HG02798 (cell line): Measurements from ENCODE around the gene PSG6.
"Not testable (repeated sequence)": the region's sequence is repeated elsewhere in the genome, so short reads cannot be mapped to it uniquely, and the experiment has no call there.

Experiments used
- ATAC-seq: cut with Tn5 transposase; IDR thresholded peaks from one replicate; pipeline ENCODE4 v1.9.1; 2021; ENCODE audit warnings: mild to moderate bottlenecking; ENCODE audit not compliant: unreplicated experiment, poor library complexity

The PSG6 gene

DNA sequence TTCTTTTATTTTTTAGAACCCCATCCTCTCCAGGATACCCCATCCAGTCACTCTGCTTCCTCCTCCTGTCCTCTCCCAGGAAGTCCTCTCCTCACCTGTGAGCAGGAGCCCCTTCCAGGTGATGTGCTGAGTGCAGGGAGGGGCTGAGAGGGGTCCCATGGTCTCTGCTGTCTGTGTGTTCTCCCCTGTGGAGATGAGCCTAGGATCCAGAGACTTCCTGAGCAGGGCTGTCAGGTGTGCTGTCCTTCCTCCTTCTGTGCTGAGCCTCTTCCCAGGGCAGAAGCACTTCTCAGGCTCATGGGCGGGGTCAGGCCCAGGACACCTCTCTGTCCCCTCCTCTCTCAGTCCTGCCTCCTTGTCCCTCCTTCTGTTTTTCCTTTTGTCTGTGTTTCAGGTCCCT, at the start of gene PSG6:
PSG6 (minus strand) TSS at position 261 of the 400 bp plus-strand sequence; CDS start at position 159, 102 bp downstream.
- ATAC-seq, result not testable (repeated sequence)

DNA sequence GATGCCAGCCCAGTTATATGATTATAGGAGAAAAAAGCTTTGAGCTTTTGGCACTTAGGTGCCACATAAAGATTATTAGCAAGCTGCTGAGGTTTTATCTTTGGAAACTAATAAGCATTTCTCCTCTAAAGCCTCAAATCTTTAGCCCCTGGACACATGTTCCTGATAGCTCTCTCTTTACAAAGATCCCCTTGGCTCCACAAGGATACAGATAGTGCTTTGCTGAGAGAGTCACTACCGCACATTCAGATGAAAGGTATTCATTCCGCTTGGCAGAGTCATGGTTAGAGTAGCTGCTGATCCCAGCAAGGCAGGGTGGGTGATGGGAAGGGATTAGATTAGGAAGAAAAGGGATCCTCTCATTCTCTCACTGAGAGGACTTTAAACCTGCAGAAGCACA, 47.5 kb upstream of the PSG6 start:
- ATAC-seq, result no peak

DNA sequence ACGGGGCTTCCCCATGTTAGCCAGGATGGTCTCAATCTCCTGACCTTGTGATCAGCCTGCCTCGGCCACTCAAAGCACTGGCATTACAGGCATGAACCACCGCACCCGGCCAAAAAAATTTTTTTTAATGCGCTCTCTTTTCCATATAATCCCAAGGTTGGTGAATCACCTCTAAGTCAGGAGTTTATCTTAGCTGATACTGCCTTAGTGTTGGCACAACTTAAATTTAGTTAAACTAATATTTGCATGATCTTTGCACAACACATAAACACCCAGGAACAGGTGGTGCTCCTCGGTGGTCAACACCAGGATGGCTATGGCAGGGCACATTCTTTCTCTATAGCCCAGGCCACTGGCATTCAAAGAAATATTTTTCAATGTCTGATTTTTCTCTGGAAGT, 43.4 kb upstream of the PSG6 start:
- no peak for ATAC-seq

DNA sequence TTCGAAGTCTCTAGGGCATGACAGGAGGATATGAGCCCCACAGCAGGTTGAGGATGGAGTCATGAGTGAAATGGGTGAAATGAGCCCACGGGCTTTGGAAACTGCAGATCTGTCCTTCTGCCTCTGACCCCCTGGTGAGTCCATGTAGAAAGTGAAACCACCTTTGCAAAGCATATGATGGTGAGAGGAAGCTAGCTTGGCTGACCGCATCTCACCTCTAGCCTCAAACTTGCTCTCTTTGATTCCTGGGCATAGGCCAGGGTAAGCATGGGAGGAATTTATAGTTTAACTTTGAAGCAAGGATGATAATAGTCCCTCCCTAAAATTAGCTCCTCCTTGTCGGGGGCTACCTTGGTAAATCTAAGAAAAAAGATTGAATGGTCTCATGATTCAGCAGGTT, 34.4 kb upstream of the PSG6 start:
- not testable (repeated sequence) for ATAC-seq

DNA sequence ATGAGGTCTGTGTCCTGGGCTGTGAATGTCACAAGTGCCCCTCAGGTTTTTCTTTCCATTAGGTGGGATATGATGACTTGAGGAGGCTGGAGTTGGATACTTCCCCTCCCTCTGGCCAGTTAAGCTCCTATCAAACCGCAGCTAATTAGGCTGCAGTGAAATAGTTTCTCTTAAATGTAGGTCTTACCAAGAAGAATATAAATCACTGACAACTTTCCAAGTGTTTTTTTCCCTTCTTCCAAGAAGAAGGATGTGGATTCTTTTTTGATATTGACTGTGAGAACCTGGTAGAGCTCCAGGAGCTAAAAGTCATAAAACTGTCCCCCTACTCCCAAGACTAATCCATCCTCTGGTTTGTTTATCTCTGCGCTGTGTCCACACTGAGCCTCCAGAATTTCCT, 33.8 kb upstream of the PSG6 start:
- not testable (repeated sequence) for ATAC-seq

DNA sequence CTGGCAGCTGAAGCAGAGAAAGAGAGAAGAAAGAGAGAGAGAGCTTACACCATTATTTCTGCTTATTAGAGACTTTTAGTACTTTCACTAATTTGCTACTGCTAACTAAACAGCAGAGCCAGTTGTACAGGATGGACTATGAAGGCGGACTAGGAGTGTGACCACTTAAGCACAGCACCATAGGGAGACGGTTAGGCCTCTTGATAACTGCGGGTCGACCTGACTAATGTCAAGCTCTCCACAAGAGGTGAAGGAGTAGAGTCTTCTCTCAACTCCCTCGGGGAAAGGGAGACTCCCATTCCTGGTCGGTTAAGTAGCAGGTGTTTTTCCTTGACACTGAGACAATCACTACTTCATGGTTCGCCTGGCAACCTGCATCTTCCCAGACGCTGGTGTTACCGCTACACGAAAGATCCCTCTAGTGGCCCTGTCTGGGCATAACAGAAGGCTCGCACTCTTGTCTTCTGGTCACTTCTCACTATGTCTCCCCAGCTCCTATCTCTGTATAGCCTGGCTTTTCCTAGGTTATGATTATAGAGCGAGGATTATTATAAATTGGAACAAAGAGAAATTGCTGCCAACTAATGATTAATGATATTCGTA, 24.6 kb upstream of the PSG6 start:
- ATAC-seq, result no peak

DNA sequence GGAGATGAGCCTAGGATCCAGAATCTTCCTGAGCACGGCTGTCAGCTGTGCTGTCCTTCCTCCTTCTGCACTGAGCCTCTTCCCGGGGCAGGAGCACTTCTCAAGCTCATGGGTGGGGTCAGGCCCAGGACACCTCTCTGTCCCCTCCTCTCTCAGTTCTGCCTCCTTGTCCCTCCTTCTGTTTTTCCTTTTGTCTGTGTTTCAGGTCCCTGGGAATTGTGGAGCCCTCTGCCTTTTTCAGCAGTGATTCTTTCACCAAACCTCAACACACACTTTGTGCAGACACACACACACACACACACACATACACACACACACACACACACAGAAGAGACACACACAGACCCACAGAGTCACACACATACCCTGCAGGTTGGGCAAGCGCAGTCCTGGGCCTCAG, 19.4 kb upstream of the PSG6 start, which contains the start of gene PSG7:
PSG7 (minus strand) TSS at position 101 of the 400 bp plus-strand sequence. CDS start 131 bp downstream, outside the sequence.
- not testable (repeated sequence) for ATAC-seq

DNA sequence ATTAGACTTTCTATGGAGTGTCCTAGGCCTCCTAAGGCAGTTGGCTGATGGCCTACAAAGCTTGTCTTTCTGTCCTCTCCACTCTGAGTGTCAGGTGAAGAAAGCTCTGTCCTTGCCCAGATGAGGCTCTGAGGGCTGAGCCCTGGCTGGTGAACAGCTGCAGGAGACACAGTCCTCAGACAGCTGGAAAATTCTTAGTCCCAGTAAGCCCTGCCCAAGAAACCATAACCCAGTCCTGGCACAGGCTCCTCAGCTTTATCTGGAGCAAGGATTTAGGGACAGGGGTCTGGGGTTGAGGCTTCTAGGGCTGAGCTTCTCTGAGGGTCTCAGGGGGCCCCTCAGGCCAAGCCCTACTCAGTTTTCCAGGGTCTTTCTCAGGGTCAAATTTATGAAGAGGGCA, 17.0 kb upstream of the PSG6 start:
- ATAC-seq, result not testable (repeated sequence)

DNA sequence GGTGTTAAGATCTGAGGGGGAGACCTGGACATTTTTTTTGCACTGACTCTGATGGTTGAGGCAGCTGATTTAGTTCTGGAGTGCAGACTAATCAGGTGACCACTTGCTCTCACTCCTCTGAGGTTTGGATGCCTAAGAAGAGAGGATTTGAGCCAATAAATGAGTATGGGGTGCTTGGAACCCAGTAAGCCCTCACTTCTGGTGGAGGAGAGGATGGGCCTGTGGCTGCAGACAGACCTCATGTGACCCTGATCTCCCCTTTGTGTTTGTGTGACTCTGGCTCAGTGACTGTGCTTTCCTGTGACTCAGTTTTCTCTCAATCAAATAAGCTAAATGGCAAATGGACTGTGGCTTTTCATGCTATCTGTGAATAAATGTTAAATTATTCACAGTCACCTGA, 16.5 kb upstream of the PSG6 start:
- ATAC-seq, result not testable (repeated sequence)

DNA sequence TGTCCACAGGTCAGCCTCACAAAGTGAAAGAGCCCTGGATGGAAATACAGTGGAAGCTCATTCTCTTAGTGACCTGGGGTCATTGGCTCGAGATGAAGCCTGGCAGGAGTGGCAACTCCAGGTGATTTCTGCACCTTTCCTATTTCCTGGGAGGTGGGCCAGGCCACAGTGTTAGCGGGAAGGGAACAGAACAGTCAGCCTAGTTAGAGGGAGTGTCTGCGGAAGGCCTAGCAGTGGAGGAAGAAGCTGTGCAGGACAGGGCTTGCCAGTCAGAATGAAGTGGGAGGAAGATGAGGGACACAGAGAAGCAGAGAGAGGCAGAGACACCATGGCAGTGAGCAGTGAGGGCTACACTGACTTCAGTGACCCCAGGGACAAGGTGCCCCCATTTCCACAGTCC, 15.7 kb upstream of the PSG6 start:
- not testable (repeated sequence) for ATAC-seq

DNA sequence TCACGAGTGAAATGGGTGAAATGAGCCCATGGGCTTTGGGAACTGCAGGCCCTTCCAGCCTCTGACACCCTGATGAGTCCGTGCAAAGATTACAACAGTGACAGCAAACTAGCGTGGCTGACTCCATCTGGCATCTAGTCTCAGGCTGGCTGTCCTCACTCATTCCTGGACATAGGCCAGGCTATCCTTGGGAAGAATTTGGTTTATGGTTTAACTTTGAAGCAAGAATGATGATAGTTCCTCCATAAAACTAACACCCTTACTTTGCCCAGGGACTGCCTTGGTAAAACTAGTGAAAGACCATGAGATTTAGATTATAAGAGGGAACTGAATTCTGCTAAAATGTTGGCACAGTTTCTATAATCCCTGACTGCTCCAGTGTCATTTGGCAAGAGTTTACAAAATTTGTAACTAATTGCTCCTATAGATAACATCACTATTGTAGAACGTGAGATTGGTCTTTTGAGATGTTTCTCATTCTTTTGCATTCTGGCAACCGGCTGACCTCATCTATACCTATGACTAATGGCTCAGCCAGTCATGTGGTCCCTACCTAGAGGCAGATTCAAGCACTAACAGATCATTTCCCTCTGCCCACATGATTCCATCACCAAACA, 14.9 kb upstream of the PSG6 start:
- ATAC-seq, result not testable (repeated sequence)

DNA sequence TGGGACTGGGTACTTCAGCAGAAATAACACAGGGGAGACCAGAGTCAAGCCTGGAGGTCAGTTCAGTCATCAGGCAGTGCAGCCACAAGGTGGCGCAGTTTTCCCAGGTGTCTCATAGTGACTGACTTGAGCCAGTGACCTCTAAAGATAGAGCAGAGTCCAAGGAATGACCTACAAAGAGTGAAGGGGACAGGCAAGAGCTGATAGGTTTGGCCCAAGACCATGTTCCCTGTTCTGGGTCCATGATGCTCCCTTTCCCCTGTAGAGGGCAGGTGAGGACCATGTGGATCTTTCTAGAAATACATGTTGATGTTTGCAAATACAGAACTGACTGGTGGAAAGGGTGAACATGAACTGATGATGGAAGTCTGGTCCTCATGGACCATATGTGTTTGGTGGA, 12.5 kb upstream of the PSG6 start:
- not testable (repeated sequence) for ATAC-seq

DNA sequence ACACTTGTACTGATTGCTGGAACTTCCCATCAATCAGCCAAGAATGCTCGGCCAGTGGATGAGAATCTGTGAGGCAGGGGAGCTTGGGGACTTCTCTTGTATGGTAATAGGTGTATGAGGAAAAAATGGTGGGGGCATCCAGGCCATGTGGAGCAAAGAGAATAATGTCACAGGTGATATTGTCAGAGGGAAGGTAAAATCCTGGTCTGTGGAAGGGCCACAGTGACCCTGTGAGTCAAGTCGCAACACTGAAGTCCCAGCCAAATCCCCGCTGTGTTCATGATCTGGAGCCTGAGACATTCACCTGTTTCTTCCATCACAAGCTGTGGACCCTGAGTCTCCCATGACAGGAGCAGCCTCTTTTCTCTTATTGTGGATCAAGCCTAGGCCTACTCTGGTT, 11.2 kb upstream of the PSG6 start:
- no peak for ATAC-seq

DNA sequence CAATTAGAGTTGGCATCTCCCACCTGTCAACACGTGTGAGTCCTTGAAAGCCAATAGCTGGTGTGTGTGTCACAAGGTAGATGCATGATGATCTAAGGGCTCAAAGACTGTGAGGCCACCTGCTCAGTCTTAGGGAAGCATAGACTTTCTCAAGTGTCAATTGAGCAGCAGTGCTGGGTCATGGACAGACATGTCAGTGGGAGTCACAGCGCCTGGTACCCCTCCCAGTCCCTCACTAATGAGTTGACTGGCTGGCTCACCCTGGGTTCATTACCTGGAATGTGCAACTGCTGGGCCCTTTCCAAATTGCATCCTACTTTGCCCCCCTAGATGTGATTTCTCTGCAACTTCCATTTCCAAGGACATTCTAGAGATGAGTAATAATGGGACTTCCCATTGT, 9.1 kb upstream of the PSG6 start:
- no peak for ATAC-seq

DNA sequence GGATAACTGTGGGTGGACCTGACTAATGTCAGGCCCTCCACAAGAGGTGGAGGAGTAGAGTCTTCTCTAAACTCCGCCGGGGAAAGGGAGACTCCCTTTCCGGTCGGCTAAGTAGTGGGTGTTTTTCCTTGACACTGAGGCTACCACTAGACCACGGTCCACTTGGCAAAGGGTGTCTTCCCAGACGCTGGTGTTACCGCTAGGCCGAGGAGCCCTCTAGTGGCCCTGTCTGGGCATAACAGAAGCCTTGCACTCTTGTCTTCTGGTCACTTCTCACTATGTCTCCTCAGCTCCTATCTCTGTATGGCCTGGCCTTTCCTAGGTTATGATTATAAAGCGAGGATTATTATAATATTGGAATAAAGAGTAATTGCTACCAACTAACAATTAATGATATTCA, 5.4 kb upstream of the PSG6 start:
- ATAC-seq, result not testable (repeated sequence)

DNA sequence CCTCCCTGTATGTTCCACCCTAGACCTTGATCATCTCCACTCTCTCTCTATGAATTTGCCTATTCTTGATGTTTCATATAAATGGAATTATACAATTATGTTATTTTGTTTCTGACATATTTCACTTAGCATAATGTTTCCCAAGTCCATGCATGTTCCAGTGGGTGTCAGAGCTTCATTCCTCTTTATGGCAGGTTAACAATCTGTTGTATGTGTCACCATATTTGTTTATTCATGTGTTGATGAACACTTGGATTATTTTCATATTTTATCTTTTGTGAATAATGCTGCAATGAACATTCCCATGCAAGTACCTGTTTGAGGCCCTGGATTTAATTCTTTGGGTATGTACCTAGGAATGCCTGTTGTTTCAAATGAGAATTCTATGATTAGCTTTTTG, 3.3 kb upstream of the PSG6 start:
- ATAC-seq, result not testable (repeated sequence)

DNA sequence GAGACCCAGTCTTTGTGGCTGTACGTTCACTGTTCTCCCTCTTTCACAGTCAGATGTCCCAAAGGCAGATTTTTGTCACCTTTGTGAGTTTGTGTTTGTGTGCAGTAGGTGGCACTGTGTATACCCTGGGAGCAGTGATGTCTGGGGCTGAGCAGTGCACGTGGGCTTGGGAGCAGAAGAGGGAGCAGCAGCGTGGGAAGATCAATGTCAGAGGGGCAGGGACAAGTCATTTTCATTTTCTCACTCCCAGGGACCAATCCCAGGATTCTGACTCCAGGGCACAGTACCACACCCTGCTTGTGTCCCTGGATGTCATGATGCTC, 2.0 kb upstream of the PSG6 start:
- ATAC-seq, result no peak

DNA sequence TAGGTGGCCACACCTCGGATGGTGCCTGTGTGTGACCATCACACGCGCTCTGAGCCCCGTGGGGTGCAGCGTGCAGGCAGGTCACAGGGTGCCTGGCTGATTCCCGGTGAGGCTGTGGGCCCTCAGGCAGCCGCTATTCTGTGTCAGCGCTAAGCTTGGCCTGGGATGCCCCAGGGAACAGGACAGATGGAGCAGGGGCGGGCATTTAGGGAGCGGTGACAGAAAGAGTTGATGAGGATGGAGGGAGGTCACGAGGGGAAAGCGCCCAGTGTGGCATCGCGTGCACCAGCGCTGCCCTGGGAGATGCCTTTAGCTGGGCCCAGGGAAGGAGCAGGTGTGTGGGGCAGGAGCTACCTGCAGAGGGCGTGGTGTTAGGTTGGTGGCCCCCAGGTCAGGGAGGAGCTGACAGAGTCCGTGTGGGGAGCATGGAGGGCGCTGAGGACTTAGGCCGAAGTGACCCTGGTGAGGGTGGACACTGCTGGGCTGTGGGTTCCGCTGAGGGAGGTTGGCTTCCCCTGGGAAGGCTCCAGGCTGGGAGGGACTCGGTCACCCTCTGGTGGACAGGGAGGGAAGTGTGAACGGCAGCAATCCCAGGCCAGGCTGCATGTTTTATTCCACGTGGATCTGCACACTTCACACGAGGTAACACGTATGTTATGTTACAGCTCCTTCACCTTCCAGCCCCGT, 1.5 kb upstream of the PSG6 start:
- ATAC-seq, result not testable (repeated sequence)

DNA sequence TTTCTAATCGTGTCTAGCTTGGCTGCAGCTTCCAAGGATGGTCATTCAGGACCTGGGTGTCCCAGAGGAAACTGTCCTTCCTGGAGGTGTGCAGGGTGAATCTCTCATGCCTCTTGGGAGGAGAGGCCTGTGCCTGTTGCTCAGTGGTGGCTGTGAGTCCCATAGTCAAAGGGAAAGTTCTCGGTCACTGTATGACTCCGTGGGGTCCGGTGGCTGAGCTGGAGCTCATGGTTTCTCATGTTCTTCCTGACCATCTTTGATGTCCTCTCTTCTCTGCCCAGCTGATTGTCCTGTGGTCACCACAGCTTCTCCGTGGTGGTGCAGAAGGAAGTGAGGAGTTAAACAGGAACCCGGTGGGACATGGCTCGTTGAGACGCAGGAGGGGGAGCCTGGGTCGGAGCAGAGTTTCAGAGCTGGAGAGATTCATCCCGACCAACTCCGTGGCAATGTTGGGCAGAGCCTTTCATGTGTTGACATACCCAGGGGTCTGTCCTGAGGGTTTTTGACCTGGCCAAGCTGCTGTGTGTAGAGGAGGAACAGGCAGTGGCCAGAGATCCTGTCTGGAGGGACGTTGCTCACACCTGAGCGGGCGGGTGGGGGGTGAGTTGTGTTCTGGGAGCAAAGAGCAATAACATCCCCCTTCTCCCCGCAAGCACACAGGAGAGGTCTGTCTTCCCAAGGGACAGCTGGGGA, 829 bp upstream of the PSG6 start:
- not testable (repeated sequence) for ATAC-seq

DNA sequence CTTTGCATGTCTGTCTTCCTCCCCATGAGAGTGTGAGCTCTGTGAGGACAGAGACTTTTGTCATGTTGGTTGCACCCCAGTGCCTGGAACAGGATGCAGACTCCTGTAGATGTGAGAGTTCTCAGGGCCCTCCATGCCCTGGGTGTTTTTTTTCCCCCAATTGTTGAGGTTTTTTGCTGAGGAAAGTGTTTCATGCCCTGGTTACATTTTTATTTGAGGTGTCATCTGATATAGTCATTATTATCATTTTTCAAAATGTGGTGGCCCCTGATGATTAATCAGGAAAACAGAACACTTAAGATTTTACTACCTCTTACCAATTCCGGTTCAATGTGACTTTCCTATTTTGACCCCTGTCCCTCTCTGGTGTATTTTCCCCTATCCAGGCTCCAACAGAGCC, 763 bp downstream of the PSG6 start:
- ATAC-seq, result not testable (repeated sequence)

DNA sequence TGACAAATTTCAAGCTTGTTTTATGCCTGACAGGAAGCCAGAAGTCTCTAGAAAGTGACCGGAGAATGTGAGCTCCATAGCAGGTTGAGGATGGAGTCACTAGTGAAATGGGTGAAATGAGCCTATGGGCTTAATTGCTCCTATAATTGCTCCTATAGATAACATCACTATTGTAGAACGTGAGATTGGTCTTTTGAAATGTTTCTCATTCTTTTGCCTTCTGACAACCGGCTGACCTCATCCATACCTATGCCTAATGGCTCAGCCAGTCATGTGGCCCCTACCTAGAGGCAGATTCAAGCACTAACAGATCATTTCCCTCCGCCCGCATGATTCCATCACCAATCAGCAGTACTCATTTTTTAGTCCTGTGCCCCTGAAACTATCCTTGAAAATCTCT, 4.2 kb downstream of the PSG6 start:
- not testable (repeated sequence) for ATAC-seq
